Tibial nerve (tissue), 4 donors: ENCODE data around the gene MET. TPM values are rescaled to one million over a fixed set of nuclear protein-coding genes. Genes with fewer than 3 reads are reported as not detected.

Experiments
- DNase-seq, 2 donors: peaks; one replicate each; pipeline ENCODE4 v3.0.0-alpha.2; 2019; ENCODE audit warnings: low spot score in 2 of 2
- H3K27ac ChIP-seq, 4 donors: fragments of 200-600 bp; sonication (generic) in 3 of 4; one replicate each; pipeline ENCODE4 v1.5.1; 2017 to 2019; ENCODE audit warnings: mild to moderate bottlenecking in 1 of 4
- H3K27me3 ChIP-seq, 2 donors: fragments of 200-600 bp; sonication (generic) in 1 of 2; one replicate each; pipeline versions ENCODE4 v1.5.1 to v1.6.0; 2017 to 2019
- H3K36me3 ChIP-seq, 3 donors: fragments of 200-600 bp; sonication (generic); one replicate each; pipeline ENCODE4 v1.5.1; 2018 to 2019
- H3K4me1 ChIP-seq, 4 donors: fragments of 200-600 bp; sonication (generic) in 3 of 4; one replicate each; pipeline ENCODE4 v1.5.1; 2017 to 2019
- H3K4me3 ChIP-seq, 4 donors: fragments of 200-600 bp; sonication (generic) in 3 of 4; one replicate each; pipeline ENCODE4 v1.5.1; 2017 to 2019; ENCODE audit warnings: mild to moderate bottlenecking in 1 of 4, moderate library complexity in 1 of 4
- H3K9me3 ChIP-seq, 4 donors: fragments of 200-600 bp; sonication (generic) in 3 of 4; one replicate each; pipeline ENCODE4 v1.5.1; 2017 to 2019
- CTCF ChIP-seq, 5 experiments: fragments of 200-600 bp in 3 of 5; fragments of 450-650 bp in 2 of 5; sonication (generic) in 3 of 5; IDR thresholded peaks; one replicate each; pipeline ENCODE4 v1.5.1; 2016 to 2019; ENCODE audit warnings: antibody characterized with exemption in 5 of 5, mild to moderate bottlenecking in 3 of 5, moderate library complexity in 2 of 5
- EP300 ChIP-seq, 2 donors: sonication (generic); formaldehyde crosslinking; IDR thresholded peaks; one replicate each; pipeline ENCODE4 v1.6.1; 2017; ENCODE audit warnings: antibody characterized with exemption in 2 of 2, mild to moderate bottlenecking in 1 of 2
- POLR2A ChIP-seq, 2 donors: fragments of 450-650 bp; IDR thresholded peaks; one replicate each; pipeline ENCODE4 v1.6.1; 2017; ENCODE audit warnings: antibody characterized with exemption in 2 of 2, mild to moderate bottlenecking in 2 of 2, moderate library complexity in 2 of 2
- WGBS, 2 donors: methylation state at CpG; one replicate each; pipeline ENCODE4 v1.1.5; 2018; 5-methylcytosine and 5-hydroxymethylcytosine counted together
- total RNA-seq, 4 donors: library from RNA; depleted of rRNA; stranded (reverse); fragments of >200 nt; gene quantifications; one replicate each; pipeline ENCODE4 v1.1.0, GENCODE V29; 2016

Gene MET
- total RNA-seq, 4 donors from 2014 or later, result 22.6 to 49.8 (median 37.1) TPM

DNA sequence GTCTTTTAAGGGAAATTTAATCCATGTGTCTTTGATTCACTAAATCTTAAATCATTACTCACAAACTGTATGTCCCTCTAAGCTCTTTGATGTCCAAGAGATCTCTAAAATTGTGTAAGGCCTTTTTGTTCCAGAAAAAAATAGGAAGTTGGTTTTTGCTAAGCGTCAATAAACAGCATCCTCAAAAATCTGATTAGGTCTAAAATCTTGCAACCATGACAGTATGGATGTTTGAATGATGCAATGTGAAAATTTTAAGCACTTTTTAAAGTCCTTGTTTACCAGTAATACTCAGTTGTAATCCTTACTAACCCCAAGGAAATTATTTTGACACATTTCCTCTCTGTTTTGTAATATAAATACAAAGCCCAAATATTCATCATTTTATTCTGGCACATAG lies 6.8 kb downstream of the MET start:
- Histone ChIP-seq H3K36me3 (no peaks in the 10 kb centered on the region), H3K4me3 (no peak overlapping the region), H3K4me1 (peaks cover 0 to 46% (median 0%) of the 10 kb centered on the region in 4 donors), H3K27me3 (no peaks in the 10 kb centered on the region), H3K9me3 (no peaks in the 10 kb centered on the region), H3K27ac (peak overlapping the region in 1 of 4 donors; percentile 29)
- 64 to 73% methylated on average over 1 of the region's 1 CpG for WGBS, 2 donors
- no peak for DNase-seq
- no peak for TF ChIP-seq CTCF (IDR thresholded peaks at IDR 0.05)
- peak in 1 of 2 donors; percentile 25 for TF ChIP-seq EP300 (IDR thresholded peaks at IDR 0.05)

DNA sequence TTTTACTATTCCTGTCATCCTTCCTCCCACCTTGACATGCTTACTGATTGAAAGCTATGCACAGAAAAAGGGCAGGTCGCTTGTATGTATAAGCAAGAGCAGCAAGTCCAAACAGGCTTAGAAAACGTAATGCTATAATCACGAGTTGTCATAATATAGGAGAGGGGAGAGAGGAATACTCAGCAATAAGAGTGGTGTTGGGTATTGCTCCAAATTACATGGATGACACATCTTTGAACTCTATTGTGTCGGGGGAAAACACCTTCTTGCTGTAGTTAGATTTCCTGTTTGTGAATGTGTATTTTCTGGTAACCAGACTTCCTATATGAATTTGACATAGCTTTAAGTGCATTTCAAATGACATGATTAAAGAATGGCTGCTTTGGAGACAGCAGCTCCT lies 7.5 kb downstream of the MET start:
- Histone ChIP-seq H3K27me3 (no peaks in the 10 kb centered on the region), H3K4me3 (no peak overlapping the region), H3K9me3 (no peaks in the 10 kb centered on the region), H3K27ac (peak overlapping the region in 1 of 4 donors; percentile 26), H3K36me3 (no peaks in the 10 kb centered on the region), H3K4me1 (peaks cover 0 to 39% (median 0%) of the 10 kb centered on the region in 4 donors)
- DNase-seq, result no peak
- TF ChIP-seq CTCF (IDR thresholded peaks at IDR 0.05), result no peak
- 86 to 88% methylated on average over 4 of the region's 4 CpGs for WGBS, 2 donors

GRCh38 chr7:116683786-116684185 lies 11.8 kb downstream of the MET start:
- WGBS, 2 donors, result 82 to 88% methylated on average over 4 of the region's 4 CpGs
- H3K27ac ChIP-seq, result no peak overlapping the region
- no peak overlapping the region for H3K4me3 ChIP-seq
- peaks cover 0 to 6% (median 0%) of the 10 kb centered on the region in 3 donors for H3K36me3 ChIP-seq
- DNase-seq, result no peak
- peaks cover 0 to 27% (median 7%) of the 10 kb centered on the region in 4 donors for H3K4me1 ChIP-seq
- TF ChIP-seq CTCF (IDR thresholded peaks at IDR 0.05) (no peak), EP300 (IDR thresholded peaks at IDR 0.05) (no peak), POLR2A (IDR thresholded peaks at IDR 0.05) (no peak)
- H3K27me3 ChIP-seq, result no peaks in the 10 kb centered on the region
- H3K9me3 ChIP-seq, result no peaks in the 10 kb centered on the region

- Histone ChIP-seq H3K27me3 (no peaks in the 10 kb centered on the region), H3K4me3 (no peak overlapping the region), H3K9me3 (no peaks in the 10 kb centered on the region), H3K36me3 (peaks cover 0 to 6% (median 0%) of the 10 kb centered on the region in 3 donors), H3K4me1 (peaks cover 0 to 40% (median 15%) of the 10 kb centered on the region in 4 donors), H3K27ac (peak overlapping the region in 2 of 4 donors; percentile 38 to 46)
- no peak for TF ChIP-seq POLR2A (IDR thresholded peaks at IDR 0.05)
- no peak for TF ChIP-seq CTCF (IDR thresholded peaks at IDR 0.05)
- no peak for TF ChIP-seq EP300 (IDR thresholded peaks at IDR 0.05)
- DNase-seq, result no peak
- WGBS, 2 donors, result 81 to 83% methylated on average over 3 of the region's 3 CpGs
Measured at GRCh38 chr7:116686033-116686432, 14.0 kb downstream of the MET start.

GRCh38 chr7:116686812-116687419 lies 14.9 kb downstream of the MET start:
- no peak for DNase-seq
- 95% methylated on average over 7 of the region's 7 CpGs for WGBS, 2 donors
- Histone ChIP-seq H3K4me3 (no peak overlapping the region), H3K27me3 (no peaks in the 10 kb centered on the region), H3K4me1 (peaks cover 0 to 48% (median 16%) of the 10 kb centered on the region in 4 donors), H3K27ac (peak overlapping the region in 2 of 4 donors; percentile 58 to 83), H3K36me3 (peaks cover 0 to 6% (median 0%) of the 10 kb centered on the region in 3 donors), H3K9me3 (no peaks in the 10 kb centered on the region)
- no peak for TF ChIP-seq EP300 (IDR thresholded peaks at IDR 0.05)
- no peak for TF ChIP-seq CTCF (IDR thresholded peaks at IDR 0.05)
- no peak for TF ChIP-seq POLR2A (IDR thresholded peaks at IDR 0.05)
